NCI-H526 treated with DMSO at 0.1 percent for 48 hours (cell line): ENCODE data around the gene NUP50.

ENCODE experiments used
- DNase-seq: peaks from one replicate; lab custom pipeline; 2025; lab: John Stamatoyannopoulos, UW

NUP50 gene

GRCh38 chr22:45230026-45230721, 66.4 kb downstream of the NUP50 start:
- DNase-seq: no peak

GRCh38 chr22:45231293-45231692, 67.6 kb downstream of the NUP50 start:
- no peak for DNase-seq

GRCh38 chr22:45233386-45233785, 69.7 kb downstream of the NUP50 start:
- no peak for DNase-seq

GRCh38 chr22:45233827-45234226, 70.1 kb downstream of the NUP50 start:
- DNase-seq: no peak

GRCh38 chr22:45235101-45235777, 71.5 kb downstream of the NUP50 start:
- no peak for DNase-seq

GRCh38 chr22:45235851-45236342, 72.2 kb downstream of the NUP50 start:
- no peak for DNase-seq

- DNase-seq: no peak
Measured at GRCh38 chr22:45237065-45237990, 73.6 kb downstream of the NUP50 start.
